Activated CD4-positive, alpha-beta memory T cell treated with anti-CD3 and anti-CD28 coated beads, Interleukin-2, amount 10 ng/mL, durations not matched to agents 7 days and 5 days (primary cell): ENCODE data around the gene RP2. TPM values are rescaled to one million over a fixed set of nuclear protein-coding genes. Genes with fewer than 3 reads are reported as not detected.

ENCODE experiments used
- CTCF ChIA-PET: fragments of 350-600 bp; sonication (Branson Sonifier 250); formaldehyde crosslinking; loops from one replicate; lab custom pipeline; 2021; ENCODE audit warnings: antibody characterized with exemption, inconsistent platforms; lab: Charles Lee
- POLR2A ChIA-PET: fragments of 350-600 bp; sonication (Branson Sonifier 250); formaldehyde crosslinking; loops from one replicate; lab custom pipeline; 2021; ENCODE audit warnings: antibody characterized with exemption; lab: Charles Lee
- DNase-seq: peaks from one replicate; pipeline ENCODE4 v3.0.0-alpha.2; 2020
- H3K27ac Mint-ChIP-seq: one replicate; pipeline ENCODE4 v1.8.0; 2021; ENCODE audit warnings: mild to moderate bottlenecking, mixed read lengths
- H3K27me3 Mint-ChIP-seq: one replicate; pipeline ENCODE4 v1.8.0; 2021; ENCODE audit warnings: mixed read lengths
- H3K36me3 Mint-ChIP-seq: one replicate; pipeline ENCODE4 v1.8.0; 2021; ENCODE audit warnings: low read depth, mixed read lengths
- H3K4me1 Mint-ChIP-seq: one replicate; pipeline ENCODE4 v1.8.0; 2021; ENCODE audit warnings: mixed read lengths
- H3K4me3 Mint-ChIP-seq: one replicate; pipeline ENCODE4 v1.8.0; 2021; ENCODE audit warnings: mild to moderate bottlenecking, mixed read lengths
- H3K9me3 Mint-ChIP-seq: one replicate; pipeline ENCODE4 v1.8.0; 2021; ENCODE audit warnings: mixed read lengths
- total RNA-seq, 2 experiments: library from RNA; stranded (reverse); gene quantifications; one replicate each; pipeline ENCODE4 v1.2.3, GENCODE V29; 2021

RP2 gene
- total RNA-seq, 2 experiments from 2014 or later: 9.8 to 10.8 TPM

DNA sequence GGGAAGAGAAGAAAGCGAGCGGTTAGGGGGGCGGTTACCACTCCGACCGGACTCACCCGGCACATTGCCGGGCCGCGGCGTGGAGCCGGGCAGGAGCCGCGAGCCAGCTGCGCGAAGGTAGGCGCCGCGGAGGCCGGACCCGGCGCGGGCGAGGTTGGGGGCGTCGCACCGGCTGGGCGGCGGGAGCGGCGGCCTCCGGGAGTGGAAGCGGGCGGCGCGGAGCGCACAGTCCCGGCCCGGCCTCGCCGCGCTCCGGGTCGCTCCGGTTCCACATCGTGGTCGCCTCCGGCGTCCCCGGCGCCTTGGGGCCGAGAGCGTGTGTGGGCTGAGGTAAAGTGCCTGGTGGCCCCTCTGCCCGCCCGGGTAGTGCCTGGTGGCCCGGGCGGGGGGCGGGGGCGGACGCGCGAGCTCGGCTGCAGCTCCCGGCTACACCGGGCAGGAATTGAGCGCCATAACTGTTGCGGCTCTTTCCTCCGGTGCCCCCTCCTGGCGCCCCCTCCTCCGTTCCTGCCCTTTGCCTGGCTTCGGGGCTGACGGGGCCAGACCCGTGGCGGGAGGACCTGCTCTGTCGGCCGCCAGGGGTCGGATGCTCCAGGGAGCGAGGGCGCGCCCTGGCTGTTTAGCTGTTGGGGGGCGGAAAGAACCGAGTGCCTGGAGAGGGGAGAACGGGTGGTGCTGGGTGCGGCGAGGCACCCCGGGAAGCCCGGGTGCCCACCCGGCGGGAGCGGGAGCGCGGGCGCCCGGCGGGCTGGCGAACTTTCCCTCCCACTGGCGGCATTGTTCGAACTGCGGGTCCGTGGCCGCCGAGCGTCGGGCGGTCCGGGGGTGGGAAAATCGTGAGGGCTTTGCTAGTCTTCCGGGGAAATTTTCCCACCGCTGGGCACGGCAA, 76.0 kb downstream of the RP2 start:
- Mint-ChIP-seq H3K9me3 (no peaks in the 10 kb centered on the region), H3K36me3 (no peaks in the 10 kb centered on the region), H3K27ac (no peak overlapping the region), H3K4me3 (peak overlapping the region; percentile 73), H3K27me3 (peaks cover 49% of the 10 kb centered on the region), H3K4me1 (peaks cover 16% of the 10 kb centered on the region)
- POLR2A ChIA-PET: interaction anchor here (0.6 kb wide), 1 partner anchor 74 kb away, joined by 3 read pairs; no protein-coding TSS in a partner anchor
- CTCF ChIA-PET: interaction anchor here (0.6 to 2.3 kb wide), 2 partner anchors 9 to 79 kb away, joined by 4 to 7 read pairs; no protein-coding TSS in a partner anchor
- DNase-seq: peak; percentile 36

DNA sequence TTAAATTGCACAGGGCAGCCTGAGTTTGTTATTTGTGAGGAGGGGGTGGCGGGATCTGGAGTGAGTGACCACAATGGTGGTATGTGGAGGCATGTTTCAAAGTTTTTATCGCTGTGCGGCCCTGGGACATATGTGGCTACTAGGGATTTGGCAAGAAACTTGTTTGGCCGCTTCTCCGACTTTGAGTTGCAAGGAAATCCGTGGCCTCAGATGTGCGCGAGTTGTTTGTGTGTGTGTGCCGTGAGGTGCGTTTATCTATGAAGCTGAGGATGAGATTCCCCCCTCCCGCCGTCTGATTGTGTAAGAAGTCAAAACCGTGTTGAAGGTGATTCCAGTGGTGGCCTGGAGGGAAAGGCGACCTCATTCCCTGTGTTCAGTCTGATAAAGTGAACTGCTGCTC, 76.8 kb downstream of the RP2 start:
- Mint-ChIP-seq H3K4me3 (peak overlapping the region; percentile 73), H3K27me3 (peaks cover 41% of the 10 kb centered on the region), H3K27ac (no peak overlapping the region), H3K9me3 (no peaks in the 10 kb centered on the region), H3K4me1 (peaks cover 16% of the 10 kb centered on the region), H3K36me3 (no peaks in the 10 kb centered on the region)
- ChIA-PET POLR2A (no interaction called here), CTCF (interaction anchor here (0.6 to 2.3 kb wide), 2 partner anchors 10 to 80 kb away, joined by 4 to 7 read pairs; no protein-coding TSS in a partner anchor)
- DNase-seq: no peak

GRCh38 chrX:46916273-46916672, 79.4 kb downstream of the RP2 start:
- ChIA-PET CTCF (no interaction called here), POLR2A (no interaction called here)
- H3K4me1 Mint-ChIP-seq: peaks cover 16% of the 10 kb centered on the region

DNA sequence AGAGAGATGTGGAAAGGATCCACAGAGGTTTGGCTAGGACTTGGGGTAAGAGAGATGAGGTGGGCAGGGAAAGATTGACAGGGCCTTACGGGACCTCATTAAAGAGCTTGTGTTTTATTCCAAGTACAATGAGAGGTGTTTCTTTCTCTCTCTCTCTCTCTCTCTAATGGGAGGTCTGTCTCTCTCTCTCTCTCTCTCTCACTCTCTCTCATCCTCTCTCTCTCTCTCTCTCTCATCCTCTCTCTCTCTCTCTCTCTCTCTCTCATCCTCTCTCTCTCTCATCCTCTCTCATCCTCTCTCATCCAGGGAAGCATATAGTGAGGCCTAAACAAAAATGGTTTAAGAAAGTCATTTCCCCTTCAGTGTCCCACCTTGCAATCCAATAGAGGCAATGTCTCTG, 80.8 kb downstream of the RP2 start:
- Mint-ChIP-seq H3K4me1 (peaks cover 16% of the 10 kb centered on the region), H3K27ac (no peak overlapping the region), H3K4me3 (no peak overlapping the region), H3K36me3 (no peaks in the 10 kb centered on the region), H3K27me3 (peaks cover 34% of the 10 kb centered on the region), H3K9me3 (peaks cover 3% of the 10 kb centered on the region)
- CTCF ChIA-PET: no interaction called here
- no peak for DNase-seq
- POLR2A ChIA-PET: no interaction called here

More at GRCh38 chrX:46916273-46916672, 79.4 kb downstream of the RP2 start:
- Mint-ChIP-seq H3K4me3 (no peak overlapping the region), H3K36me3 (no peaks in the 10 kb centered on the region), H3K27me3 (peaks cover 33% of the 10 kb centered on the region), H3K27ac (no peak overlapping the region), H3K9me3 (peaks cover 3% of the 10 kb centered on the region)
- no peak for DNase-seq

GRCh38 chrX:46918434-46918833, 81.6 kb downstream of the RP2 start:
- CTCF ChIA-PET: no interaction called here
- Mint-ChIP-seq H3K4me1 (peaks cover 15% of the 10 kb centered on the region), H3K36me3 (no peaks in the 10 kb centered on the region), H3K27ac (no peak overlapping the region), H3K4me3 (no peak overlapping the region), H3K9me3 (peaks cover 3% of the 10 kb centered on the region), H3K27me3 (peaks cover 33% of the 10 kb centered on the region)
- POLR2A ChIA-PET: no interaction called here
- no peak for DNase-seq

DNA sequence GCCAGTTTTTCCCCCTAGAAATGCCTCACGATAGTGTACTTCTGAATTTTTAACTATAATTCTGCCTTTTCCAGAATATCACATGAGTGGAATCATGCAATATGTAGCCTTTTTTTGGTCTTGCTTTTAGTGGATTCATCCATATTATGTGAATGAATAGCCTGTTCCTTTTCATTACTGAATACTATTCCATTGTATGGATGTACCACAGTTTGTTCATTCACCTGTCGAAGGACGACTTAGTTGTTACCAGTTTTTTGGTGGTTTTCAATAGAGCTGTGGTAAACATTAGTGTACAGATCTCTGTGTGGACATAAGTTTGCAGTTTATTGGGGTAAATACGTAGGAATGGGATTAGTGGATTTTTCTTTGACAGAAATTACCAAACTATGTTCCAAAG, 83.4 kb downstream of the RP2 start:
- ChIA-PET CTCF (no interaction called here), POLR2A (no interaction called here)
- H3K27ac Mint-ChIP-seq: no peak overlapping the region
- H3K4me1 Mint-ChIP-seq: no peaks in the 10 kb centered on the region
- H3K4me3 Mint-ChIP-seq: no peak overlapping the region
- DNase-seq: no peak
- peaks cover 3% of the 10 kb centered on the region for H3K9me3 Mint-ChIP-seq
- H3K36me3 Mint-ChIP-seq: no peaks in the 10 kb centered on the region
- H3K27me3 Mint-ChIP-seq: peaks cover 17% of the 10 kb centered on the region

- Mint-ChIP-seq H3K27me3 (peaks cover 9% of the 10 kb centered on the region), H3K4me3 (no peak overlapping the region), H3K36me3 (no peaks in the 10 kb centered on the region), H3K9me3 (peaks cover 3% of the 10 kb centered on the region), H3K27ac (no peak overlapping the region), H3K4me1 (no peaks in the 10 kb centered on the region)
- ChIA-PET CTCF (no interaction called here), POLR2A (no interaction called here)
- no peak for DNase-seq
These were observed 85.8 kb downstream of the RP2 start for GRCh38 chrX:46922611-46923010.

GRCh38 chrX:46927718-46928117, 90.9 kb downstream of the RP2 start:
- Mint-ChIP-seq H3K4me1 (no peaks in the 10 kb centered on the region), H3K9me3 (no peaks in the 10 kb centered on the region), H3K27me3 (no peaks in the 10 kb centered on the region), H3K27ac (no peak overlapping the region), H3K4me3 (no peak overlapping the region), H3K36me3 (no peaks in the 10 kb centered on the region)
- no peak for DNase-seq
- CTCF ChIA-PET: no interaction called here
- POLR2A ChIA-PET: no interaction called here

DNA sequence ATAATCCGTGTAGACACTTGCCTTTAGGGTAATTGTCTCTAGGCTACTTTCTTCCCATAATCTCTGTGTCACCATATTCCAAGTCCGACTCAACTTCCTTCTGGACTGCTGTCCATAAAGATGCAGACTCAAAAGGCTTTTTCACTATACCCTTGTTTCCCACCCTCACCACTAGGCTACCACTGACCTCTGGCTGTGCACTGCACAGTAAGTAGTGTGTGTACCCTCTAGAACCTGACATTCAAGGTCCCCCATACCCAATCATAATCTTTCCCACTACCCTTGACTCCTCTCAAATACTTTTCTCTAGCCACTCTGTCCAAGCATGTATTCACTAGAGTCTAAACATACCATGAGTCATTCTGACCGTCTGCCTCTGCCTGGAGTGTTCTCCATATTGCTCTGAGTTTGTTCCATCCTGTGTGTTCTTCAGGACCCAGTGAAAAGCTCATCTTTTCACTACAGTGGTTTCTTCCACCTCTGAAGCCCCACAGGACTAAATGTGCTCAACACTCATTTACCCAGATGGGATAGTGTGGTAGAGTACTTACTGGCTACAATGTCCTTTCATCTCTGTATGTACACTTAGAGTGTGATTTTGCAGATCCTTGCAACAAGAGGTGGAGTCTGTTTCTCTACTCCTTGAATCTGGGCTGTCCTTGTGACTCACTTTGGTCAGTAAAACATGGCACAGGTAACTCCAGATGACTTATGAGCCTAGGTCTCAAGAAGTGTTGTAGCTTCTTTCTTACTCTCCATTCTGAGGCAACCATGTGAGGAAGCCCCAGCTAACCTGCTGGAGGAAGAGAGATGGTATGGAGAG, 92.8 kb downstream of the RP2 start:
- H3K27ac Mint-ChIP-seq: no peak overlapping the region
- H3K9me3 Mint-ChIP-seq: no peaks in the 10 kb centered on the region
- no peaks in the 10 kb centered on the region for H3K4me1 Mint-ChIP-seq
- no peak for DNase-seq
- ChIA-PET POLR2A (no interaction called here), CTCF (no interaction called here)
- no peaks in the 10 kb centered on the region for H3K27me3 Mint-ChIP-seq
- no peaks in the 10 kb centered on the region for H3K36me3 Mint-ChIP-seq
- H3K4me3 Mint-ChIP-seq: no peak overlapping the region

Other genes with a start within 250 kb of the RP2 start
- 10 to 100 TPM; 10.8 to 12.0 TPM for gene SLC9A7, start 77.9 kb upstream of the RP2 start, total RNA-seq
- gene JADE3, start 75.4 kb downstream of the RP2 start, total RNA-seq: 1 to 10 TPM; 1.5 to 2.2 TPM
- gene RGN, start 241.4 kb downstream of the RP2 start, total RNA-seq: not detected